Fibroblast of lung (primary cell): ENCODE data around the gene RAB8A. TPM values are rescaled to one million over a fixed set of nuclear protein-coding genes. Genes with fewer than 3 reads are reported as not detected.

Experiments
- DNase-seq, 2 donors: peaks; one replicate each; pipeline versions ENCODE4 v3.0.0 to v3.0.0-alpha.2; 2010; ENCODE audit warnings: low read depth in 2 of 2
- H2AFZ ChIP-seq: 2 replicates; pipeline ENCODE4 v1.5.1; 2012; ENCODE audit warnings: low read length, control low read depth, inconsistent platforms
- H3K27ac ChIP-seq: 2 replicates; pipeline ENCODE4 v1.5.1; 2011; ENCODE audit warnings: low read length, control low read depth; ENCODE audit not compliant: insufficient read depth
- H3K27me3 ChIP-seq: 2 replicates; pipeline ENCODE4 v1.5.1; 2011; ENCODE audit warnings: mild to moderate bottlenecking, low read length; ENCODE audit not compliant: control insufficient read depth, insufficient read depth
- H3K36me3 ChIP-seq: 2 replicates; pipeline ENCODE4 v1.5.1; 2011; ENCODE audit warnings: low read length; ENCODE audit not compliant: control insufficient read depth, insufficient read depth
- H3K4me1 ChIP-seq: 2 replicates; pipeline ENCODE4 v1.5.1; 2011; ENCODE audit warnings: low read length; ENCODE audit not compliant: control insufficient read depth, insufficient read depth; ENCODE audit errors: extremely low read depth
- H3K4me2 ChIP-seq: 2 replicates; pipeline ENCODE4 v1.5.1; 2011; ENCODE audit warnings: low read length, control low read depth; ENCODE audit not compliant: insufficient read depth; ENCODE audit errors: extremely low read depth
- H3K4me3 ChIP-seq, 4 experiments: fragments of 200-600 bp in 1 of 4; sonication (generic) in 1 of 4; replicated peaks in 1 of 4; 2 replicates each; pipeline ENCODE4 v1.5.1; 2011 to 2016; ENCODE audit warnings: low read length in 4 of 4, low read depth in 3 of 4, mild to moderate bottlenecking in 3 of 4, control low read depth in 2 of 4, inconsistent platforms in 1 of 4, mixed read lengths in 1 of 4; ENCODE audit not compliant: insufficient read depth in 1 of 4; ENCODE audit errors: control extremely low read depth in 1 of 4
- H3K79me2 ChIP-seq: 2 replicates; pipeline ENCODE4 v1.5.1; 2012; ENCODE audit warnings: mild to moderate bottlenecking, low read length, inconsistent platforms; ENCODE audit not compliant: control insufficient read depth, insufficient read depth
- H3K9ac ChIP-seq: 2 replicates; pipeline ENCODE4 v1.5.1; 2011; ENCODE audit warnings: mild to moderate bottlenecking, low read length, control low read depth; ENCODE audit not compliant: insufficient read depth
- H3K9me3 ChIP-seq: 2 replicates; pipeline ENCODE4 v1.5.1; 2012; ENCODE audit warnings: low read depth, low read length; ENCODE audit not compliant: control insufficient read depth, insufficient read depth
- H4K20me1 ChIP-seq: 2 replicates; pipeline ENCODE4 v1.5.1; 2011; ENCODE audit warnings: low read length; ENCODE audit not compliant: control insufficient read depth, insufficient read depth; ENCODE audit errors: extremely low read depth
- CTCF ChIP-seq, 2 donors: IDR thresholded peaks in 1 of 2; conservative IDR thresholded peaks in 1 of 2; 1 replicate in 1 of 2; 2 replicates in 1 of 2; pipeline ENCODE4 v1.5.1; 2011 to 2012; ENCODE audit warnings: low read length in 2 of 2, control low read depth in 1 of 2, inconsistent platforms in 1 of 2, low read depth in 1 of 2, mild to moderate bottlenecking in 1 of 2
- EZH2 ChIP-seq: IDR thresholded peaks from 2 replicates; pipeline ENCODE4 v1.5.1; 2012; ENCODE audit warnings: low read length, control low read depth, mild to moderate bottlenecking; ENCODE audit errors: missing control alignments
- polyA plus RNA-seq, 2 donors: library from polyadenylated mRNA; depleted of rRNA in 1 of 2; stranded (reverse) in 1 of 2; unstranded in 1 of 2; fragments of >200 nt; gene quantifications; 2 replicates each; pipeline ENCODE4 v1.2.1, GENCODE V29; 2011 to 2012; ENCODE audit warnings: missing spikeins in 1 of 2
- total RNA-seq: library from RNA; depleted of rRNA; stranded (reverse); fragments of >200 nt; gene quantifications from 2 replicates; pipeline ENCODE4 v1.2.1, GENCODE V29; 2014

RAB8A gene
- total and polyA plus RNA-seq, 2 donors (not counting 1 experiment from before 2014, with no cell fraction given), result 77.6 to 104 TPM

GRCh38 chr19:16146112-16146511 is 34.4 kb downstream of the RAB8A start:
- Histone ChIP-seq H3K4me2 (no peak overlapping the region), H3K4me3 (no peak overlapping the region), H3K9ac (no peak overlapping the region), H3K79me2 (no peaks in the 10 kb centered on the region), H3K27me3 (no peaks in the 10 kb centered on the region), H3K9me3 (no peaks in the 10 kb centered on the region), H3K27ac (no peak overlapping the region), H3K4me1 (no peaks in the 10 kb centered on the region), H2AFZ (no peak overlapping the region), H3K36me3 (no peaks in the 10 kb centered on the region), H4K20me1 (no peaks in the 10 kb centered on the region)
- TF ChIP-seq CTCF (conservative IDR thresholded peaks at IDR 0.05 in 1 of 2, IDR thresholded peaks at IDR 0.05 in 1 of 2; ENCODE audit: low read depth in 1 of 2, low read length in 2 of 2) (no peak), EZH2 (no peak)
- DNase-seq, result no peak

GRCh38 chr19:16148443-16149229 is 36.9 kb downstream of the RAB8A start:
- no peak overlapping the region for H3K4me2 ChIP-seq
- TF ChIP-seq EZH2 (no peak), CTCF (conservative IDR thresholded peaks at IDR 0.05 in 1 of 2, IDR thresholded peaks at IDR 0.05 in 1 of 2; ENCODE audit: low read depth in 1 of 2, low read length in 2 of 2) (no peak)
- H3K27ac ChIP-seq, result no peak overlapping the region
- H3K79me2 ChIP-seq, result no peaks in the 10 kb centered on the region
- H3K27me3 ChIP-seq, result no peaks in the 10 kb centered on the region
- no peak for DNase-seq
- no peaks in the 10 kb centered on the region for H3K36me3 ChIP-seq
- no peaks in the 10 kb centered on the region for H3K9me3 ChIP-seq
- no peaks in the 10 kb centered on the region for H4K20me1 ChIP-seq
- no peak overlapping the region for H3K9ac ChIP-seq
- H2AFZ ChIP-seq, result no peak overlapping the region
- no peaks in the 10 kb centered on the region for H3K4me1 ChIP-seq
- no peak overlapping the region for H3K4me3 ChIP-seq

DNA sequence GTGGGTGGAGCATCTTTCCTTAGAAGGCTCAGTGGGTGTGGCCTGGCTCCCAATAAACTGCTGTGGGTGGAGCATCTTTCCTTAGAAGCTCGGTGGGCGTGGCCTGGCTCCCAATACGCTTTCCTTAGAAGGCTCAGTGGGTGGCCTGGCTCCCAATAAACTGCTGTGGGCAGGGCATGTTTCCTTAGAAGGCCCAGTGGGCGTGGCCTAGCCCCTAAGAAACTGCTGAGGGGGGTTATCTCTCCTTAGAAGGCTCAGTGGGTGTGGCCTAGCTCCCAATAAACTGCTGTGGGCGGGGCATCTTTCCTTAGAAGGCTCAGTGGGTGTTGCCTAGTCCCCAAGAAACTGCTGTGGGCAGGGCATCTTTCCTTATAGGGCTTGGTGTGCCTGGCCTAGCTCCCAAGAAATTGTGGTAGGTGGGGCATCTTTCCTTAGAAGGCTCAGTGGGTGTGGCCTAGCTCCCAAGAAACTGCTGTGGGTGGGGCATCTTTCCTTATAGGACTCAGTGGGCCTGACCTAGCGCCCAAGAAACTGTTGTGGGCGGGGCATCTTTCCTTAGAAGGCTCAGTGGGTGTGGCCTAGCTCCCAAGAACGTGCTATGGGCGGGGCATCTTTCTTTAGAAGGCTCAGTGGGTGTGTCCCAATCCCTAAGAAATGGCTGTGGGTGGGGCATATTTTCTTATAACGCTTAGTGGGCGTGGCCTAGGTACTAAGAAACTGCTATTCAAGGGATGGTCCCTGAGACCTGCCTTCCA is 42.1 kb downstream of the RAB8A start:
- no peak for TF ChIP-seq CTCF (conservative IDR thresholded peaks at IDR 0.05 in 1 of 2, IDR thresholded peaks at IDR 0.05 in 1 of 2; ENCODE audit: low read depth in 1 of 2, low read length in 2 of 2)
- no peak for TF ChIP-seq EZH2
- Histone ChIP-seq H2AFZ (no peak overlapping the region), H3K4me1 (no peaks in the 10 kb centered on the region), H3K27me3 (peaks cover 4% of the 10 kb centered on the region), H4K20me1 (no peaks in the 10 kb centered on the region), H3K9me3 (no peaks in the 10 kb centered on the region), H3K4me3 (no peak overlapping the region), H3K79me2 (no peaks in the 10 kb centered on the region), H3K4me2 (no peak overlapping the region), H3K27ac (no peak overlapping the region), H3K9ac (no peak overlapping the region), H3K36me3 (no peaks in the 10 kb centered on the region)
- no peak for DNase-seq
